IPS-11a (cell line): ENCODE data around the gene OR7C1.
"Not testable (repeated sequence)": the region's sequence is repeated elsewhere in the genome, so short reads cannot be mapped to it uniquely, and the experiment has no call there.

ENCODE experiments used
- H3K4me3 ChIP-seq: one replicate; pipeline ENCODE4 v1.5.1; 2013; ENCODE audit warnings: low read depth, low read length, control low read depth

The OR7C1 gene

DNA sequence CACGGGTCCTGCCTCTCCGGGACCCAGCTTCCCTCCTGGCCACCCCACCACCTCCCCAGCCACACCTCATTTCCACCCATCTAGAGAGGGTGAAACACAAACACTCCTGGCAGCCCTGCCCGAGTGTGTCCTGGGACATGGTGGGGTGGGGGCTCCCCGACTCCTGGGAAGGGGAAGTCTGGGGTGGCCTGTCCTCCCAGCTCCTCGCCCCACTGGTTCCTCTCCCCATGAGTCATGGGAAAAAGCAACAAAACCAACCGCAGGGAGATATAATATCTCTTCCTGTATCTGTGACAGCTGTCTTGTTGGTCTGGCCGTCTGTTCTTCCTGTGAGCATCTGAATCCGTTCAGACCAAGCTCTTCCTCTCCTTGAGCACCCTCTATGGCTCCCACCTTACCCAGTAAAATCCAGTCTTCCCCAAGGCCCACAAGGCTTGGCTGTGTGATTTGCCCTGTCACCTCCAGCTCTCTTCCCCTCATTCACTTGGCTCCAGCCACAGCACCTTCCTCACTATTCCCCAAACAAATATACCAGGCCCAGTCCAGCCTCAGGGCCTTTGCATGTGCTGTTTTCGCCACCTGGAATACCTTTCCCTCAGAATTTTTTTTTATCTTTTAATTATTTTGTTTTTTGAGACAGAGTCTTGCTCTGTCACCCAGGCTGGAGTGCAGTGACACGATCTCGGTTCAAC is 49.7 kb downstream of the OR7C1 start:
- H3K4me3 ChIP-seq = not testable (repeated sequence)

DNA sequence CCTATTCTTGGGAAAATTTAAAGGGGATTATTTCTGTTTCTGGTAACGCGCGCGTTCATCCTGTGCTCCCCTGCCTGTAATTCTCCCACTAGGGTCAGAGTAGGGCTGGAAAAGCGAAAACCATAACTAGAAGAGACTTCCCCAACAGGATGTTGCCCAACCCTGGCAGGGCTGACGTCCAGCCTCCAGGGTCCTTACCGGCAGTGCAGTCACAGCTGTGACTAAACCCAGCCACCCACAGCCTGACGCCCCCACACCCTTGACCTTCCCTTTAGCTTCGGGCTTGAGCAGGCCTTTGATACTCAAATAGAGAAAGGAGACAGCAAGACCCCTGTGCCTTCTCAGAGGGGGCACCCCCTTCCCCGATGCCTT is 50.3 kb downstream of the OR7C1 start:
- not testable (repeated sequence) for H3K4me3 ChIP-seq

DNA sequence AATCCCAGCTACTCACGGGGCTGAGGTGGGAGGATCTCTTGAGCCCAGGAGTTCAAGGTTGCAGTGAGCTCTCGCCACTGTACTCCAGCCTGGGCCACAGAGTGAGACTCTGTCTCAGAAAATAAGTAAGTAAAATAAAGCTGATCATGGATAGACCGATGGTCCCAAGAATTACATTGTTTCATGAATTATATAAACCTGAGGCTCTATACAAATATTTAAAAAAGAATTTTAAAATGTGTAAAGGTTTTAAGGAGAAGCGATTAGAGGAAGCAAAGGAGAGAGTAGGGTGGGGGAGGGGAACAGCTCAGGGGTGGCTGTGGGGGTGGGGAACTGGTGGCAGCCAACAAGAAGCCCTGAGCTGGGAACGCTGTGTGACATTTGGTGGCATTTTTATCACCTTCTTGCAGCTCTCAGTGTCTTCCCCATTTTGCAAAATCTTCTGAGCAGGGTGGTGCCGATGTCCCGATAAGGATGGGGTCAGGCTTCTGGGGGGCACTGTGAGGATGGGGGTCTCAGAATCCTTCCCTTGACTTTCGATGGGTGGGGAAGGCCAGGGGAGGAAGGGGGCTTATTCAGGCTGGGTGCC is 51.5 kb downstream of the OR7C1 start:
- not testable (repeated sequence) for H3K4me3 ChIP-seq

DNA sequence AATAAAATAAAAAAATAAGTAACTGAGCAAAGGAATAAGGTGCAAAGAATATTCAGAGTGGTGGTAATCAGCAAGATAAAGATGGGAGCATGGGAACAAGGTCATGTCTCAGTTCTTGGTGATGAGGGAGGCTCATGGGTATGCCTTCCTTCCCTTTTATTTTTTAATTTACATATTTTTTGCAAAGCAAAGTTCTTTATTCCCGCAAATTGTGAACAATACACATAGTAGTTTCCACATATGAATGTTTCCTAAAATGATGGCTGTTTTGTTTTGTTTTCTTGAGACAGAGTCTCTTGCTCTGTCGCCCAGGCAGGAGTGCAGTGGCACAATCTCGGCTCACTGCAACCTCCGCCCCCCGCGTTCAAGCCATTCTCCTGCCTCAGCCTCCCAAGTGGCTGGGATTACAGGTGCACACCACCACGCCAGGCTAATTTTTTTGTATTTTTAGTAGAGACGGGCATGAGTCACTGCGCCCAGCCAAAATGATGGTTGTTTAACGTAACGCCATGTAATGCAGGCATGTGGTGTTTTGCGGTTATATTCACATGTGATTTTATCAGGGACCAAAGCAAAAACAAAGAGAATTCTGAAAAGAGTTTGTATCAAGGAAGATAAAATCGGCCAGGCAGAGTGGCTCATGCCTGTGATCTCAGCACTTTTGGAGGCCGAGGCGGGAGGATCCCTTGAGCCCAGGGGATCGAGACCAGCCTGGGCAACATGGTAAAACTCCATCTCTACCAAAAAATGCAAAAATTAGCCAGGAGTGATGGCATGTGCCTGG is 52.2 kb downstream of the OR7C1 start:
- no peak overlapping the region for H3K4me3 ChIP-seq

DNA sequence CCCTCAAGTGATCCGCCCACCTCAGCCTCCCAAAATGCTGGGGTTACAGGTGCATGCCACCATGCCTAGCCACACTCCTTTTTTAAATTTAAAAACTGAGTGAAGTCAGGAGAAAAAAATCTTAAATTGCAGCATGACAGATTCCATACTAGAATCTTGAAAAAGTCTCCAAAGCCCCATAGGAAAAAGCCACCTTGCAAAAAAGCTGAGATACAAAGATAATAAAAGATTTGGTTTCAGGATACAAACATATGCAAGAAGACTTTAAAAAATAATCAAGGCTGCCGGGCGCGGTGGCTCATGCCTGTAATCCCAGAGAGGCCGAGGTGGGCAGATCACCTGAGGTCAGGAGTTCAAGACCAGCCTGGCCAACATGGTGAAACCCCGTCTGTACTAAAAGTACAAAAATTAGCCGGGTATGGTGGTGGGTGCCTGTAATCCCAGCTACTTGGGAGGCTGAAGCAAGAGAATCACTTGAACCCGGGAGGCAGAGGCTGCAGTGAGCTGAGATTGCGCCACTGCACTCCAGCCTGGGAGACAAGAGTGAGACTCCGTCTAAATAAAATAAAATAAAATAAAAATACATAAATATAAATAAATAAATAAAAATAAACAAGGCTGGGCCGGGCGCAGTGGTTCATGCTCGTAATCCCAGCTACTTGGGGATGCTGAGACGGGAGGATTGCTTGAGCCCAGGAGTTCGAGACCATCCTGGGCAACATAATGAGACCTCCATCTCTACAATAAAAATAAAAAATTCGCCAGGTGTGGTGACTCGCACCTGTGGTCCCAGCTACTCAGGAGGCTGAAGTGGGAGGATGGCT is 53.1 kb downstream of the OR7C1 start:
- H3K4me3 ChIP-seq = not testable (repeated sequence)

DNA sequence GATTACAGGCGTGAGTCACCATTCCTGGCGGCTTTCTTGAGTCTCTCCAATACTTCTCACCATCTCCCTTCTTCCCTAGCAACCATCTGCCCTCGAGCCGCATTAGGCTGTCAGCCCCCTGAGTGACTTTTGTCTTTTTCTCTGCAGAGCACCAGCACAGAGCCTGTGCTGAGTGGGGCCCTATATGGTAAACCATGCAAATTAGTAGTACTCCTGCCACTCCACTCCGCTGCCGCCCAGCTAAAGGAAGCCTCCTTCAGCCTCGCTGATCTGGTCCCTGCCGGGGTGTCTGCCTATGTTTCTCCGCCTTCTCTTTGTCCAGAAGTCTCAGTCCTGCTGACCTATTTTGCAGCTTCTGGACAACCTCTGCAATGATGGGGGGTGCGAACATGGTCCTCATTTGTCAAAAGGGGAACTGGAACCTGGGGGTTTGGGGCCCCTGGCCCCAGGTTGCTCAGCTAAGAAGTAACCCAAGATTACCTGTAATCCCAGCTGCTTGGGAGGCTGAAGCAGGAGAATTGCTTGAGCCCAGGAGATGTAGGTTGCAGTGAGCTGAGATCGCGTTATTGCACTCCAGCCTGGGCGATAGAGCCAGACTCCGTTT is 54.3 kb downstream of the OR7C1 start:
- not testable (repeated sequence) for H3K4me3 ChIP-seq

DNA sequence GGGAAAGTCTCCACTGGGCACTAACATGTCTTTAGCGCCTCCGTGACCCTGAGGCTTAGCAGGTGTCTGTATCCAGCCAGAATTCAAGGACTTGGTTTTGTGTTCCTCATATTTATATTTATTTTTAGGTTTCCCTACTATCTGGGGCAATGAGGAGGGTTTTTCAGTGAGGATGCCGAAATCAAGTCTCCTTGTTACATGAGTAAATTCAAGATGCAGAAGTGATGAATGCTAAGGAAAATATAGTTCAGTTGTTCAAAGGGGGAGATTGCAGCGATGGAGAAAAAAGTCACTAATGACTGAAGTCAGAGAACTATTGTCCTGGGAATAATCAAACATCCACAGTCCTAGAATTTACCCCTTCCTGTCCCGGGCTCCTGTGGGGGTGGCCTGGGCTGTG is 55.8 kb downstream of the OR7C1 start:
- no peak overlapping the region for H3K4me3 ChIP-seq

DNA sequence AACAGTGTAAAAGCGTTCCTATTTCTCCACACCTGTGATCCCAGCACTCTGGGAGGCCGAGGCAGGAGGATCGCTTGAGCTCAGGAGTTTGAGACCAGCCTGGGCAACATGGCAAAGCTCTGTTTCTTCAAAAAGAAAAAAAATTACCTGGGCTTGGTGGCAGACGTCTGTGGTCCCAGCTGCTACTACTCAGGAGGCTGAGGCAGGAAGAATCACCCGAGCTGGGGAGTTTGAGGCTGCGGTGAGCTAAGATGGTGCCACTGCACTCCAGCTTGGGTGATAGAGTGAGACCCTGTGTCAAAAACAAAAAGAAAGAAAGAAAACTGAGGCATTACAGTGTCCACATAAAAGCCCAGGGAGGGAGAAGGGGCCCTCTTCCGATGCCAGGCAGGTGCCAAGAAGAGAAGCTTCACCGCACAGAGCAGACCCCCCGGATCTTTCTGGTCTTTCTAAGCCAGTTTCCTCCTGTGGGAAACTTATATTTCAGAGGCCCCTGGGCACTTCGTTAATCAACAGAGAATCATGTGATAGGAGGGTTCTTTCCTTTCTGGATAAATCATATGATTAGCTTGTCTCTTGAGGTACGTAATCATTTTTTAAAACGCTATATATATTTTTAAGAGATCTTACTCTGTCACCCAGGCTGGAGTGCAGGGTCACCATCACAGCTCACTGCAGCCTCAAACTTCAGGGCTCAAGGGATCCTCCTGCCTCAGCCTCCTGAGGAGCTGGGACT is 56.7 kb downstream of the OR7C1 start, which contains the start of gene ADGRE2:
ADGRE2 (minus strand) TSS at position 451 of the 736 bp plus-strand sequence. CDS start 1,804 bp downstream, outside the sequence.
- not testable (repeated sequence) for H3K4me3 ChIP-seq

DNA sequence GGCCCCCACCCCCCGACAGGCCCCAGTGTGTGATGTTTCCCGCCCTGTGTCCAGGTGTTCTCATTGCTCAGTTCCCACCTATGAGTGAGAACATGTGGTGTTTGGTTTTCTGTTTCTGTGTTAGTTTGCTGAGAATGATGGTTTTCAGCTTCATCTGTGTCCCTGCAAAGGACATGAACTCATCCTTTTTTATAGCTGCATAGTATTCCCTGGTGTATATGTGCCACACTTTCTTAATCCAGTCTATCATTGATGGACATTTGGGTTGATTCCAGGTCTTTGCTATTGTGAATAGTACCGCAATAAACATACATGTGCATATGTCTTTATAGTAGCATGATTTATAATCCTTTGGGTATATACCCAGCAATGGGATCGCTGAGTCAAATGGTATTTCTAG is 57.3 kb downstream of the OR7C1 start:
- not testable (repeated sequence) for H3K4me3 ChIP-seq

DNA sequence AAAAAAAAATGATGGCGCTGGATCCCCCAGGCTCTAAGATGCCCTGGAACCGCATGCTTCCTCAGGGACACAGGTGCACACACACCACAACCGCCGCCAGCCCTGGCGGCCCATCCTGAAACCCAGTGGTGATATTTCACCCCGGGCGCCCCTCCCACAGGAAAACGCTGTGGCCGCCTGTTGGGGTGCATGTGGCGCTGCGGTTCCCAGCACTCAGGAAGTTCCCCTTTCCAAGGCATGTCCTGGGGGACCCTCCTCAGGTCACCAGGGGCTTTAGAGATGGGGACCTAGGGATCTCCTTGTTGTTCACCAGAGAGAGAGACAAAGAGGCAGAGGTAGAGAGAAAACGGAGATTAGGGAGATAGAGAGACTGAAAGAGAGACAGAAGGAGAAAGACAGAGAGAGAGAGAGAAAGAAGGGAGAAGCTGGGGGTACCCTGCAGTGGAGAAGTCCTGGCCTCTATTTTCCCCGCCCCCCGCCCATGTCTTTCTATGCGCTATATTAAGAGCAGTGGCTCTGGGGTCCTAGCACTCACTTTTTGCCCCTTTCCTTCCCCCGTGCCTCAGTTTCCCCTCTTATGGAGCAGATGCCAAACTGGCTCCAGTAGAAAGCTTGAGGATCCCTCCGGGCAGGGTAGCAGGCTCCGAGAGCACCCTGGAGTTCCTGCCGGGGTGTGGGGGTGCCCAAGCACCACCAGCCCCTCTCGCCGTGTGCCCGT is 59.0 kb downstream of the OR7C1 start:
- H3K4me3 ChIP-seq = peak overlapping the region; percentile 27

DNA sequence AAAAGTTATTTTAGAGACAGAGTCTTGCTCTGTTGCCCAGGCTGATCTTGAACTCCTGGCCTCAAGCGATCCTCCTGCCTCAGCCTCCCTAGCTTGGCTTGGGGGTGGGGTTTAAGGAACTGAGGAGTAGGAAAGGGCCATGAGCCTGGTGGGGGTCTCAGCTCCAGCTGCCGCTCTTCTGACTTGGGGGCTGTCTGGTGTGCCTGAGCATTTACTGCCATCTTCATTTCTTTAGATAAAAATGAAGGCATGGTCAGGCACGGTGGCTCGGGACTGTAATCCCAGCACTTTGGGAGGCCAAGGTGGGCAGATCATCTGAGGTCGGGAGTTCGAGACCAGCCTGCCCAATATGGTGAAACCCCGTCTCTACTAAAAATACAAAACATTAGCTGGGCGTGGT is 59.7 kb downstream of the OR7C1 start:
- H3K4me3 ChIP-seq = not testable (repeated sequence)

DNA sequence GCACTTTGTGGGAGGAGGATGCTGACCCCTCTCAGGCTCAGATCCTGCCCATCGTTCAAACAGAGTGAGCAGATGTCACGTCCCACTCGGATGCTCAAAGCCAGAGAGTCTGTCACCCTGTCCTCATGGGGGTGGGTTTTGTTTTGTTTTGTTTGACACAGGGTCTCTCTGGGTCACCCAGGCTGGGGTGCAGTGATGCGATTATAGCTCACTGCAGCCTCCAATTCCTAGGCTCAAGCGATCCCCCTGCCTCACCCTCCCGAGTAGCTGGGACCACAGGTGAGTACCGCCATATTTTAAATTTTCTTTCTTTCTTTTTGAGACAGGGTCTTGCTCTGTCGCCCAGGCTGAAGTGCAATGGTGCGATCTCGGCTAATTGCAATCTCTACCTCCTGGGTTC is 60.6 kb downstream of the OR7C1 start:
- no peak overlapping the region for H3K4me3 ChIP-seq

DNA sequence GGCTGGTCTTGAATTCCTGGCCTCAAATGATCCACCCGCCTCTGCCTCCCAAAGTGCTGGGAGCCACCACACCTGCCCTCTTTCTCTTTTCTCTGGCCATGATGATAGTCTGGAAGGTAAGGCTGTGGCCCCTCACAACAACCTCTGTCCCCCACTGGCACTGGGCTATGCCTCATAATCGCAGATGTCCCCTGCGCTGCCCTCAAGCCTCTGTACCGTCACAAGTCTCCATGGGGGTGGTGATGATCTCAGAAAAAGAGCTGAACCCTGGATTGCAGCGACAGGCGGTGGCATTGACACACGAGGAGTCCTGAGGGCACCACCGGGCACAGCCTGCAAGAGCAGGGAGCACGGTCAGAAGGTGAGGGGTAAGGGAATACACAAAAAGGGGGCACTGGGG is 61.3 kb downstream of the OR7C1 start:
- H3K4me3 ChIP-seq = not testable (repeated sequence)

DNA sequence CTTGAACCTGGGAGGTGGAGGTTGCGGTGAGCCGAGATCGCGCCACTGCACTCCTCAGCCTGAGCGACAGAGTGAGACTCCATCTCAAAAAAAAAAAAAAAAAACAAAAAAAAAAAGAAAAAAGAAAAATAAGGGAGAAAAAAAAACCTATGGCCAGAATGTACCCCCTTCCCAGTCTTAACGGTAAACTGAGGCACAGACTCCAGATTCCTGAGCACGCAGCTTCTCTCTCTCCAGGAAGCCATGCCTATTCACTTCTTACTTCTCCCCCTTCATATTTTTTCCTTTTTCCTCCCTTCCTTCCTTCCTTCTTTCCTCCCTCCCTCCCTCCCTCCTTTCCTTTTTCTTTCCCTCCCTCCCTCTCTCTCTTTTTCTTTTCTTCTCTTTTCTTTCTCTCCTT is 62.0 kb downstream of the OR7C1 start:
- no peak overlapping the region for H3K4me3 ChIP-seq

DNA sequence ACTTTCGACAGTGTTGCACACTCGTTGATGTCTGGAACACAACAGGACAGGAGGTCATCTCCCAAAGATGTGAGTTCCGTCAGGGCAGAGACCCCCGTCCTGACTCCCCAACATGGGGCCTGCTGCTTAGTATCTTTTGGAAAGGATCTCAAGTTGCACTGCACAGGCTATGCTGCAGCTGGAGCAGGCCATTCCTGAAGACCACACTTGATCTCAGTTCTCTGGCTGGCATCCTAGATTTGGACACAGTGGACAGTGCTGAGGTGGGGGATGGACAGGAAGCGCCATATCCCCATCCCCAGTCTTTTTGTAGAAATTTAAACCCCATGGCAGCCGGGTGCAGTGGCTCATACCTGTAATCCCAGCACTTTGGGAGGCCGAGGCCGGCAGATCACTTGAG is 62.5 kb downstream of the OR7C1 start:
- no peak overlapping the region for H3K4me3 ChIP-seq

DNA sequence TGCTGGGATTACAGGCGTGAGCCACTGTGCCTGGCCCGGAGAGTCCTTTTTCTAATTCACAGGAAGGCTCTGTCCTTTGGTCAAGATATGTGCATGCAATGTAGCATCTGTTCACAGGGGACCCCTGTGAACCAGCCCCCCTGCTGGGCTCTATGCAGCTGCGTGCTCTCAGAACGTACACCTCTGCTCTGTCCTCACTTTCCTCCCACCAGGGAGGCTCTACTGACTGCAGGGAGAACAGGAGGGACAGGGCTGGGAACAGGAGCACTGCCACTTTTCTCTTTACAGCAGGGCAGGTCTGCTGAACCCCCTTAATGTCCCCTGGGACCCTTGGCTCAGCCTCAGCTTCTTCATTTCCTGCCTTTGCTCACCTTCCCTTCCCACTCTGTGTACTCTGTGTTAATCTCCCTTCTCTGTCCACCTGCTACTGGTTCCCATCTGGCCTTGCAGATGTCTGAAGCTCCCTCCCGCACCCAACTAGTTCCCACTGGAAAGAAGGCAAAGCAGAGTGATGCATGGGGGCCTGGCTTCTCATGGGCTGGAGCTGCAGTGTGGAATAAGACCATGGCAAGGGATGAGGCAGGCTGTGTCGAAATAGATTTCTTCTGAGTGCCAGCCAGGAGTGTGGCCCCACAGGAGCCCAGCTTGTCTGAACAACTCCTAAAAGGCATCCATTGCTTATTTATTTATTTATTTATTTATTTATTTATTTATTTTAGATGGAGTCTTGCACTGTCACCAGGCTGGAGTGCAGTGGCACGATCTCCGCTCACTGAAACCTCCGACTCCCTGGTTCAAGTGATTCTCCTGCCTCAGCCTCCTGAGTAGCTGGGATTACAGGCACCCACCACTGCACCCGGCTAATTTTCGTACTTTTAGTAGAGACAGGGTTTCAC is 63.8 kb downstream of the OR7C1 start:
- no peak overlapping the region for H3K4me3 ChIP-seq

DNA sequence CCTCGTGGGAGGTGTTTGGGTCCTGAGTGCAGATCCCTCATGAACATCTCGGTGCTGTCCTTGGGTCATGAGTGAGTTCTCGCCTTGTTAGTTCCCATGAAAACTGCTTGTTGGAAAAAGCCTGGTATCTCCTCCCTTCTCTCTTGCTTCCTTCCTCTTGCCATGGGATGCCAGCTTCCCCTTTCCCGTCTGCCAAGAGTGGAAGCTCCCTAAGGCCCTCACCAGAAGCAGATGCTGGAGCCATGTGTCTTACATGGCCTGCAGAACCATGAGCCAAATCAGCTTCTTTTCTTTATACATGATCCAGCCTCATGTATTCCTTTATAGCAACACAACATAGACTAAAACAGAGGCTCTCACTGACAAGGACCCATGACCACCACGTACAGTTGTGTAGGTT is 64.8 kb downstream of the OR7C1 start:
- H3K4me3 ChIP-seq = no peak overlapping the region

DNA sequence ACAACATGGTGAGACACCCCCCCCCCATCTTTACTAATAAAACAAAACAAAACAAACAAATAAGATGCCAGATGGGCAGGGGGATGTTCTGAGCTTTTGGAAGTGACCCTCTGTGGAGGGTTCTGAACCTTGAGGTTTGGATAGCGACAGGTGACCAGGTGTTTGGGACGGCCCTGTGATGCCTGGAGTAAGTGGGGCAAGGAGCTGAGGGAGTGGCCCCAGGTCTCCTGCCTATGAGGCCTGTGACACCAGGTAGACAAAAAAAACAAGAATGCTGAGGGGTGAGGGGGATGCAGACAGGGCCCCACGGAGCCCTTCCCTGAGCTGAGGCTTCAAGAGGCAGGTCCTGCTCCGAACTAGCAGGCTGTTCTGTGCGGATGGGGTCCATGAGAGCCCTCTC is 65.8 kb downstream of the OR7C1 start:
- no peak overlapping the region for H3K4me3 ChIP-seq

DNA sequence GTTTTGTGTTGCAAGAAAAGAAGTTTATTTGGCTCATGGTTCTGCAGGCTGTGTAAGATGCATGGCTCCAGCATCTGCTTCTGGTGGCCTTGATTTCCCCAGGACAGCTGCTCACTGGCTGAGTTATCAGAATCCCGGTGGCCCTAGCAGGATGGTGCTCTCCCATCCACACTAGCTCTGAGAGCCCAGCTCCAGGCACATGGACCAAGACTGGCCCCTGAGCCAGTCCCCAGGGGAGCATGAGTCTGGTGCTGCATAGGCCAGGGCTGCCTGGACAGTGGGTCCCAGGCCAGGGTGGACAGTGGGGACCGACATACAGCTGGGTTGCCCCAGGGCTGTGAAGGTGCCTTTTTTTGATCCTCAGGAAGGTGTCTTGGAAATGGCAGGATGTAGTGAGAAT is 67.0 kb downstream of the OR7C1 start:
- no peak overlapping the region for H3K4me3 ChIP-seq
